ENCODE measurements around the gene KCTD15.

DNA sequence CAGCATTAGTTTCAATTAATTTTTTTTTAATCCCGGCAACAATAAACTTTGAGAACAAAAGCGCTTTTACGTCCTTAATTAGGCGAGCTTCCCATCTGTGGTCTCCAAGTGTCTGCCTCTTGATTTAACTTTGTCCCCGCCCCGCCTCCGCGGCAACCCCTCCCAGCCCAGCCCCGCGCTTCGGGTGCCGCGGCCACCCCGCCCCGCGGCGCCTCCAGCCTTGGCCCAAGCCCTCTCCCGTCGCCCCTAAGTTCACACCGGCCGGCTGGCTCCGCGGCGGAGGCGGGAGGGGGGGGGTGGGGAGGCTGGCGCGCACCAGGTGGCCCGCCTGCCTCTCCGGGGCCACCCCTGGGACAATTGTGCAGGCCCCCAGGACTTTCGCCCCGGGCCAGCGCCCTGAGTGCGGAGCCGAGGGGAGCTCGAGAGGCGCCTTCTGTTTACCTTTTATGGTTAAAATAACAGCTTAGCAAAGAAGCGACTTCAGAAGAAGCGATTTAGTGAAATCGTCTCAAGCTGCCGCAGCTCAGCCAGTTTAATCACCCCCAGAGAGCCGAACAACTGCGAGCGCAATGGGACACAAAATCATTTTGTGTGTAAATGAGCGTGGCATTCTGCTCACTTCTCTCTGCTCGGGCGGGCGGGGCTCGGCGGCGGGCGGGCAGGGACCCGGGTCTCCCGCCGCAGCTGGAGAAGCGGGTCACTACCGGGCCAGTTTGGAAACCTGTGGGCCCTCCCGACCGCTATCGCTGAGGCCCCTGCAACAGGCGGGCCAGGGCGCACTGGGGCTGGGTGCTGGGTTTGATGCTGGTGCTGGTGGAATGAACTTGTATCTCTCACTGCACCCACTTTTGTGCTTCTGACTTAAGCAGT lies 1.4 kb downstream of the KCTD15 start:
- TF ChIP-seq, protein P1, sequence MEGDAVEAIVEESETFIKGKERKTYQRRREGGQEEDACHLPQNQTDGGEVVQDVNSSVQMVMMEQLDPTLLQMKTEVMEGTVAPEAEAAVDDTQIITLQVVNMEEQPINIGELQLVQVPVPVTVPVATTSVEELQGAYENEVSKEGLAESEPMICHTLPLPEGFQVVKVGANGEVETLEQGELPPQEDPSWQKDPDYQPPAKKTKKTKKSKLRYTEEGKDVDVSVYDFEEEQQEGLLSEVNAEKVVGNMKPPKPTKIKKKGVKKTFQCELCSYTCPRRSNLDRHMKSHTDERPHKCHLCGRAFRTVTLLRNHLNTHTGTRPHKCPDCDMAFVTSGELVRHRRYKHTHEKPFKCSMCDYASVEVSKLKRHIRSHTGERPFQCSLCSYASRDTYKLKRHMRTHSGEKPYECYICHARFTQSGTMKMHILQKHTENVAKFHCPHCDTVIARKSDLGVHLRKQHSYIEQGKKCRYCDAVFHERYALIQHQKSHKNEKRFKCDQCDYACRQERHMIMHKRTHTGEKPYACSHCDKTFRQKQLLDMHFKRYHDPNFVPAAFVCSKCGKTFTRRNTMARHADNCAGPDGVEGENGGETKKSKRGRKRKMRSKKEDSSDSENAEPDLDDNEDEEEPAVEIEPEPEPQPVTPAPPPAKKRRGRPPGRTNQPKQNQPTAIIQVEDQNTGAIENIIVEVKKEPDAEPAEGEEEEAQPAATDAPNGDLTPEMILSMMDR (IDR thresholded peaks at IDR 0.05), result no peak
- TF ChIP-seq, protein P2, sequence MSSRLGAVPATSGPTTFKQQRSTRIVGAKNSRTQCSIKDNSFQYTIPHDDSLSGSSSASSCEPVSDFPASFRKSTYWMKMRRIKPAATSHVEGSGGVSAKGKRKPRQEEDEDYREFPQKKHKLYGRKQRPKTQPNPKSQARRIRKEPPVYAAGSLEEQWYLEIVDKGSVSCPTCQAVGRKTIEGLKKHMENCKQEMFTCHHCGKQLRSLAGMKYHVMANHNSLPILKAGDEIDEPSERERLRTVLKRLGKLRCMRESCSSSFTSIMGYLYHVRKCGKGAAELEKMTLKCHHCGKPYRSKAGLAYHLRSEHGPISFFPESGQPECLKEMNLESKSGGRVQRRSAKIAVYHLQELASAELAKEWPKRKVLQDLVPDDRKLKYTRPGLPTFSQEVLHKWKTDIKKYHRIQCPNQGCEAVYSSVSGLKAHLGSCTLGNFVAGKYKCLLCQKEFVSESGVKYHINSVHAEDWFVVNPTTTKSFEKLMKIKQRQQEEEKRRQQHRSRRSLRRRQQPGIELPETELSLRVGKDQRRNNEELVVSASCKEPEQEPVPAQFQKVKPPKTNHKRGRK (CRISPR knock-in tag; IDR thresholded peaks at IDR 0.05; ENCODE audit: borderline replicate concordance), result no peak
- TF ChIP-seq, protein P3, sequence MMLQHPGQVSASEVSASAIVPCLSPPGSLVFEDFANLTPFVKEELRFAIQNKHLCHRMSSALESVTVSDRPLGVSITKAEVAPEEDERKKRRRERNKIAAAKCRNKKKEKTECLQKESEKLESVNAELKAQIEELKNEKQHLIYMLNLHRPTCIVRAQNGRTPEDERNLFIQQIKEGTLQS (CRISPR knock-in tag; conservative IDR thresholded peaks at IDR 0.05), result no peak

Data from WTC11 (cell line).